GM10847 (cell line): ENCODE data around the gene GPR137.

Experiments used
- POLR2A ChIP-seq: IDR thresholded peaks from 2 replicates; pipeline ENCODE4 v1.6.1; 2011; ENCODE audit not compliant: insufficient read length; ENCODE audit errors: extremely low read depth

The GPR137 gene

DNA sequence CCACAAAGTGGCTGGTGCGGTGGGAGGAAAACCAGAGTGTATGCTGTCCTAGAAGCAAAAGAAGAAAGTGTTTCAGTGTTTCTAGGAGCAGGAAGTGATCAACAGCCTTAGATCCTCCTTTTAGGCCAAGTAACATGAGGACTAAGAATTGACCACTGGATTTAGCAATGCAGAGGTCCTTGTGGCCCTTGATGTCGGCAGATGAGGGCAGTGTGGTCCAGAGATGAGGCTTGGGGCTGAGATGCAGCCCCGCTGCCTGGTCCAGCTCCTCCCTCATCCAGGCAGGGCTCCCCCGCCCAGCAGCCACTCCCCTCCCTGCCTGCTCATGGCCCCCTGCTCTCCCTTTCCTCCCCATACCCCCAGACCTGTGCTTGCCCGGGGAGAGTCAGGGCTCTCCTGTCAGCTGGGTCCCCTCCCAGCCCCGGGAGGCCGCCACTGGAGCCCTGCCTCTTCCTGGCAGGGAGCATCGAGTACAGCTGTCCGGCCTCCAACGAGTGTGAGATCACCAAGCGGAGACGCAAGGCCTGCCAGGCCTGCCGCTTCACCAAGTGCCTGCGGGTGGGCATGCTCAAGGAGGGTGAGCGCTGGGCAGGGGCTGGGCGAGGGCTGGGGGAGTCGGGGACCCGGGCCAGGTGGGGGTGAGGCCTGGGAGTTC lies 28.0 kb downstream of the GPR137 start:
- no peak for TF ChIP-seq POLR2A

DNA sequence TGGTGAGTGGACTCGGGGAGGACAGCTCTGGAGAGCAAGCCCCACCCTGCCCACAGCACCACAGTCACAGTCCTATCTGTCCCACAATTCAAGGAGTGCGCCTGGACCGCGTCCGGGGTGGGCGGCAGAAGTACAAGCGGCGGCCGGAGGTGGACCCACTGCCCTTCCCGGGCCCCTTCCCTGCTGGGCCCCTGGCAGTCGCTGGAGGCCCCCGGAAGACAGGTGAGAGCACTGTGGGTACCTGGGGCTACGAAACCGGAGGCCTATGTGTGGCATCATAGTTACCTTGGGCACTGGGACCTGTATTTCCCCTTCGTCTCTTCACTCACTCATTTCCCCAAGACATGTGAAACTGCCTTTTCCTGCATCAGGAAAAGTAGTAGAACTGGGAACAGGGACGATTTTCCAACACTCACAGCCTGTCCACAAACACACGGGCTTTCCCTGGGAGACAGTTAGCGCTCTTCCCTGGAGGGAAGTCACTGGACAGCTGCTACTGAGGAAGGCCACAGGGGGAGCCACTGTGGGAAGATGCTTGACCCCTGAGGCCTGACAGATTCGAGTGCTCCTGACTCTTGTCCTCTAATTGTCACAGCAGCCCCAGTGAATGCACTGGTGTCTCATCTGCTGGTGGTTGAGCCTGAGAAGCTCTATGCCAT lies 28.6 kb downstream of the GPR137 start:
- no peak for TF ChIP-seq POLR2A

DNA sequence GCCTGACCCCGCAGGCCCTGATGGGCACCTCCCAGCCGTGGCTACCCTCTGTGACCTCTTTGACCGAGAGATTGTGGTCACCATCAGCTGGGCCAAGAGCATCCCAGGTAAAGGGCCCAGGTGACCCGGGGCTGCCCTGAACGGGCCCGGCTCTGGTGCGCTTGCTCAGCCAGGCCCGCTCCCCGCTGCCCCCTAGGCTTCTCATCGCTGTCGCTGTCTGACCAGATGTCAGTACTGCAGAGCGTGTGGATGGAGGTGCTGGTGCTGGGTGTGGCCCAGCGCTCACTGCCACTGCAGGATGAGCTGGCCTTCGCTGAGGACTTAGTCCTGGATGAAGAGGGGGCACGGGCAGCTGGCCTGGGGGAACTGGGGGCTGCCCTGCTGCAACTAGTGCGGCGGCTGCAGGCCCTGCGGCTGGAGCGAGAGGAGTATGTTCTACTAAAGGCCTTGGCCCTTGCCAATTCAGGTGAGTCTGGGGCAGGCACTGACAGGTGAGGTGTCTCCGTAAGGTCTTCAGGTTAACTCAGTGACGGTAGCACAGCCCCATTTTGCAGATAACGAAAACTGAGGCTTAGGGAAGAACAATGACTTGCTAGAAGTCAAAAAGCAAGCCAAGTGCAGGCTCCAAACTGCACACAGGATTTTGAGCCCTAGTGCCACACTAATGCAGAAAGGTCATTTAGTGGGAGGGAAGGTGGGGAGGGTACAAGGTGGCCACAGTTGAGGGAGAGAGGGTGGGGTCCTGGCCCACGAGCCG lies 29.3 kb downstream of the GPR137 start:
- no peak for TF ChIP-seq POLR2A

DNA sequence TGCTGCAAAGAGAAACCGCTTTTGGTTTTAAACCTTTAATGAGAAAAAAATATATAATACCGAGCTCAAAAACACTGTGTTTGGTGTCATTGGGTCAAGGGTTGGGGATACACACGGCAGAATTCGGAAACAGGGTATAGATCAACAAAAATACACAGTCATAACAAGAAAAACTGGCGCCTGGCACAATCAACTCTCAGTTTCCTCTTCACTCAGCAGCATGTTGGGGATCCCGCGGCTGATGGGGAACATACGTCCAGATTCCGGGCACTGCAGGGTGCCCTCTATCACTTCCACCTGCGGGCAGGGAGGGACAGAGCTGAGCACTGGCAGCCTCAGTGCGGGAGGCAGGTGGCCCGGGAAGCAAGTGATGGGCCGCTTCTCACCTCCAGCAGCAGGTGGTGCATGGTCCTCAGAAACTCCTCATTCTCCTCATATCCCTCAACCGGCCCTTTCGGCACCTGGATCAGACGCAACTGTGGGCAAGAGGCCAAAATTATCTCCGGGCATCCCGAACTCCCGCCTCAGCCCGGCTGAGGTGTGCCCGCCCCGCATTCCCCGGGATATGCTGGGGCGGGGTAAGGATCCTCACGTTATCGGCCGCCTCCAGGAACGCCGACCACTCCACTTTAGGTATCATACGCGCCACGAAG lies 31.1 kb downstream of the GPR137 start:
- TF ChIP-seq POLR2A: no peak

DNA sequence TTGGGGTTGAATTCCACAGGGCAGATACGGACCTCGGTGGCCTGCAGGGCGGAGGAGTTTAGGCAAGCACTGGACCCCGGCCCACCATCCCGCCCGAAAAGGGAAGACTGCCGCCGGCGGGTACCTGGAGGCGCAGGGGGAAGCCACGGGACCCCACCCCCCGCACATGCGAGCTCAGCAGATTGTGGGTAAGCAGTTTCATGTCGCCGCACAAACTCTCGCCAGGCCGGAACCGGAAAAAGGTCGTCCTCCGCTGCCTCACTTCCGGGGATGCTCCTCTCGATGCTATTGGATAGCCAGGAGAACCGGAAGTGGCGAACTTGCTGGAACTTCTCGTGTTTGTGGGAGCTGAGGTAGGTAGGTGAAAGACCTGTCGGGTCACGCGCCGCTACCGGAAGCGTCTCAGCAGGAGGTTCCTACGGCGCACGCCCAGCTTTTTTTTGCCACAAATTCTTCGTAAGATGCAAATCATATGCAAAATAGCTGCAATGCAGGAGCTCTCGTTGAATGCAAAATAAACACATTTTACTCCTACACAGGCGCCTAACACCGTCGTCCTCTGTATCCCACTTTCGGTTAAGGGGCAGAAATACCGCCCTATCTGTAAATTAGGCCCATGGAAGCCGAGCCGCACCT lies 31.8 kb downstream of the GPR137 start, which contains the start of gene TRMT112:
Gene TRMT112, minus strand, starts transcription at position 235 of the 636 bp plus-strand sequence. Its CDS starts 33 bp downstream, at position 202.
- TF ChIP-seq POLR2A: peak; percentile 81

DNA sequence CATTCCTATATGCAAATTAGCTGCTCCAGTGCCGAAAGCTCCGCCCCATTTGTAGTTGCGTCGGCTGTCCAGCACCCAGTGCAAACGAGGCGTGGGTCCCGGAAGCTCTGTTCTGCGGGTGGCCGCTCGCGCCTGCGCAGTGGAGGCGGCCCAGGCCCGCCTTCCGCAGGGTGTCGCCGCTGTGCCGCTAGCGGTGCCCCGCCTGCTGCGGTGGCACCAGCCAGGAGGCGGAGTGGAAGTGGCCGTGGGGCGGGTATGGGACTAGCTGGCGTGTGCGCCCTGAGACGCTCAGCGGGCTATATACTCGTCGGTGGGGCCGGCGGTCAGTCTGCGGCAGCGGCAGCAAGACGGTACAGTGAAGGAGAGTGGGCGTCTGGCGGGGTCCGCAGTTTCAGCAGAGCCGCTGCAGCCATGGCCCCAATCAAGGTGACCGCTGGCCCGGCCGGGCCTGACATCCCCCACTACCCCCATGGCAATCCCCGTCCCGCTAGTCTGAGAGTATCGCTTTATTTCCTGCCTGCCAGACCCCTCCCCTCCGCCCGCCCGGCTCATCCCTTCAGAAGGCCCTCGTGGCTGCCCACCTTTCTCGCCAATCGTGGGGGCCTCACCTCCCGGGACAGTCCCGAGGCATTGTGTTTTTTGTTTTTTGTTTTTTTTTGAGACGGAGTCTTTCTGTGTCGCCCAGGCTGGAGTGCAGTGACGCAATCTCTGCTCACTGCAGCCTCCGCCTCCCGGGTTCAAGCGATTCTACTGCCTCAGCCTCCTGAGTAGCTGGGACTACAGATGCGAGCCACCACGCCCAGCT lies 32.5 kb downstream of the GPR137 start, which contains the start of gene PRDX5:
Gene PRDX5, plus strand, starts transcription at position 161 of the 805 bp plus-strand sequence. Its CDS starts 95 bp downstream, at position 256.
- peak; percentile 76 for TF ChIP-seq POLR2A

DNA sequence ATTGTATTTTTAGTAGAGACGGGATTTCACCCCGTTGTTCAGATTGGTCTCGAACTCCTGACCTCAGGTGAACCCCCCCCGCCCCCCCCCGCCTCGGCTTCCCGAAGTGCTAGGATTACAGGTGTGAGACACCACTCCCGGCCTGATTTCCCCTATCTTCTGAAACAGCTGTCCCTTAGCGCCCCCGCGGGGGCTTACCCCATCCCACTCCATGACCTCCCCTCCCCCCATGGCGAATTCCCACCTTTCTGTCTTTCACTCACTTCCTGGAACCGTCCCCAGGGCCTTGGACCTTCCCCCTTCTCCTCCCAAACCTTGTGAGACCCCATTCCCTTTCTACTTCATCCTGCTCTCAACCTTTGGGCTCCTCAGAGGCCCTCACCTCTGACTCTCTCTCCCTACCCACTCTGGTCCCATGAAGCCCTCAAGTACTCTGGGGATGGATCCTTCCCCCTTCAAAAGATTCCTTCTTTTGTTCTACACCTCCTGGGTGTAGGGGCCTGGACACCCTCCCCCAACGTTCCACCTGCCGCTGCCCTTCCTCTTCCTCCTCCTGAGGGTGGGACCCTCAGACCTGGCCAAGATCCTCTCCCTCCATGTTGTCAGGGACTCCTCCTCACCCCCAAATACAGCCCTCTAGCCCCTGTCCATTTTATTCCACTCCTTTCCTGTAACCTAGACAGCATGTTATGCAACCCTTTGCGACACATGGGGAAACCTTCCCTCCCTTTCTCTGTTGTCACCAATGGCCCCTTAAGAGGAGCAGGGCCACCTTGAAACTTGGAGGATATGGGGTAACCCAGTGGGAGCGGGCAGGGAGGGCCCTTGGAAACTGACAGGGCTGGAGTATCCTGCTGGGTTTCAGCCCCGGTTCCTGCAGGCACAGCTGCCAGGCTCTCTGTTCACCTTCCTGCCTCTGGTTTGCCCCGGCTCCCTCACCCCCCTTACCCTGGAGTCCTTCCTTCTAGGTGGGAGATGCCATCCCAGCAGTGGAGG lies 33.4 kb downstream of the GPR137 start:
- no peak for TF ChIP-seq POLR2A

DNA sequence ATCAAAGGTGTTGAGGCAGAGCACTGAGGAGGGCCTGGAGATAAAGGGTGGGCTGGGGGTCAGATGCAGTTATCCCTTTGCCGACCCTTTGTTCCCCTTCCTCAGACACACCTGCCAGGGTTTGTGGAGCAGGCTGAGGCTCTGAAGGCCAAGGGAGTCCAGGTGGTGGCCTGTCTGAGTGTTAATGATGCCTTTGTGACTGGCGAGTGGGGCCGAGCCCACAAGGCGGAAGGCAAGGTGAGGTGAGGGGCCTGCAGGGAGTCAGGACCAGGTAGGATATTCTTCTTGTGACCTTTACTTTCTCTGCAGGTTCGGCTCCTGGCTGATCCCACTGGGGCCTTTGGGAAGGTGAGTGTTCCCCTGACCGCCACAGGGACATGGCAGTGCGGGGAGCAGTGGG lies 34.9 kb downstream of the GPR137 start:
- TF ChIP-seq POLR2A: no peak

DNA sequence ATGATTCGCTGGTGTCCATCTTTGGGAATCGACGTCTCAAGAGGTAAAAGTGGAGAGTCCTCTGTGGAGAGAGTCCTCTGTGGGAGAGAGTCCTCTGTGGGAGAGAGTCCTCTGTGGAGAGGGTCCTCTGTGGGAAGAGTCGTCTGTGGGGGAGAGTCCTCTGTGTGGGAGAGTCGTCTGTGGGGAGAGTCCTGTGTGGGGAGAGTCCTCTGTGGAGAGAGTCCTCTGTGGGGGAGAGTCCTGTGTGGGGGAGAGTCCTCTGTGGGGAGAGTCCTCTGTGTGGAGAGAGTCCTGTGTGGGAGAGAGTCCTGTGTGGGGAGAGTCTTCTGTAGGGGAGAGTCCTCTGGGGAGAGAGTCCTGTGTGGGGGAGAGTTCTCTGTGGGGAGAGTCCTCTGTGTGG lies 35.4 kb downstream of the GPR137 start:
- TF ChIP-seq POLR2A: no peak

DNA sequence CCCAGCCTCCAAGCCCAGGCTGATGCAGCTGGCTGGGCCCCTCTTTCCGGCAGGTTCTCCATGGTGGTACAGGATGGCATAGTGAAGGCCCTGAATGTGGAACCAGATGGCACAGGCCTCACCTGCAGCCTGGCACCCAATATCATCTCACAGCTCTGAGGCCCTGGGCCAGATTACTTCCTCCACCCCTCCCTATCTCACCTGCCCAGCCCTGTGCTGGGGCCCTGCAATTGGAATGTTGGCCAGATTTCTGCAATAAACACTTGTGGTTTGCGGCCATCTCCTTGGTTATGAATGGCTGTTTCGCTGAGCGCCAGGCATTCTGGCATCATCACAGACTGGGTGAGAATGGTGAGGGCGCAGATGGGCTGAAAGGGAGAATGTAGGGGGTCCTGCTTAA lies 35.9 kb downstream of the GPR137 start:
- TF ChIP-seq POLR2A: no peak

DNA sequence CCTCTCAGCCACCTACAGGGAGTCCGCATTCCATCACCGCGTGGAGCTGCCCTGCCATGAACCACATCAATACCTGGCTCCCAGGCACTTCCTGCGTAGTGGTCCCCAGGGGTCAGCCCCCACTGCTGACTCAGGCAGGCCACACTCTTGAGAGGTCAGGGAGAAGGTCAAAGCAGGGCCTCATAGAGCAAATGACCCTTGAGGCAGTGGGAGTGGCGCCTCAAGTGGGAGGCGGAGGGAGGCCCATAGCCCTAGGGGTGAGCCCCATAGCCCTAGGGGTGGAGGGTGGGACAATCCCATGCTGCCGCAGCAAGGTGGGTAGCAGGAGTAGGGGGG lies 37.2 kb downstream of the GPR137 start:
- TF ChIP-seq POLR2A: no peak

DNA sequence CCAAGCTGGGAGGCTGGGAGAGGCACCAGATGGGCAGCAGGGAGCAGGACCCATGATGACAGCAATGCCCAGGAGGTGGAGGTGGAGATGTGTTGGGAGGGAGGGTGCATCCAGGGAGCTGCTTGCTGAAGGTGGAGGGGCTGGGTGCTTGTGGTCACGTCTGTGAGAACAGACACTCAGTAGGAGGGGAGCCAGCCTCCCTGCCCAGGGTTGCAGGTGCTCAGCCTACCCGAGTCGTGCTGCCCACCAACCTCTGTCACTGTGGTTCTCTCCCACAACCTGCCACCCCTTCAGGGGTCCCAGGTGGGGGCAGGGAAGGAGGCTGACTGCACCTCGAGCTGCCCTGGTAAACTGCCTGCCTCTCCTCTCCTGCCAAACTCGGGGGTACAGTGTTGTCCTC lies 37.7 kb downstream of the GPR137 start:
- no peak for TF ChIP-seq POLR2A
